Gastroesophageal sphincter (tissue), 4 donors: Measurements from ENCODE around the gene GPR78. TPM values are rescaled to one million over a fixed set of nuclear protein-coding genes. Genes with fewer than 3 reads are reported as not detected.
A peak's percentile ranks its signal among the peaks of the same experiment; 100 is the strongest.

Experiments used
- ATAC-seq: fragments of 150-250 bp; one replicate; pipeline ENCODE4 v1.9.1; 2016; ENCODE audit warnings: mild to moderate bottlenecking, moderate library complexity
- H3K27ac ChIP-seq, 4 donors: fragments of 200-600 bp; sonication (generic) in 3 of 4; 1 replicate in 3 of 4; 2 replicates in 1 of 4; pipeline ENCODE4 v1.5.1; 2016 to 2019
- H3K27me3 ChIP-seq: fragments of 200-600 bp; sonication (generic); one replicate; pipeline ENCODE4 v1.5.1; 2019
- H3K36me3 ChIP-seq, 2 donors: fragments of 200-600 bp; sonication (generic); one replicate each; pipeline ENCODE4 v1.5.1; 2019; ENCODE audit warnings: control low read depth in 1 of 2
- H3K4me1 ChIP-seq, 3 donors: fragments of 200-600 bp; sonication (generic); 1 replicate in 2 of 3; 2 replicates in 1 of 3; pipeline ENCODE4 v1.5.1; 2016 to 2019; ENCODE audit warnings: control low read depth in 2 of 3
- H3K4me3 ChIP-seq, 2 donors: fragments of 200-600 bp; sonication (generic); one replicate each; pipeline ENCODE4 v1.5.1; 2019; ENCODE audit warnings: mild to moderate bottlenecking in 1 of 2, moderate library complexity in 1 of 2
- H3K9me3 ChIP-seq, 3 donors: fragments of 200-600 bp; sonication (generic); one replicate each; pipeline ENCODE4 v1.5.1; 2017 to 2019; ENCODE audit warnings: control low read depth in 2 of 3
- CTCF ChIP-seq, 4 experiments: fragments of 200-600 bp in 2 of 4; fragments of 450-650 bp in 2 of 4; sonication (generic) in 1 of 4; IDR thresholded peaks; one replicate each; pipeline ENCODE4 v1.5.1; 2017 to 2019; ENCODE audit warnings: antibody characterized with exemption in 4 of 4, mild to moderate bottlenecking in 2 of 4, moderate library complexity in 2 of 4
- EP300 ChIP-seq: sonication (generic); formaldehyde crosslinking; IDR thresholded peaks from one replicate; pipeline ENCODE4 v1.6.1; 2017; ENCODE audit warnings: antibody characterized with exemption, mild to moderate bottlenecking
- POLR2A ChIP-seq, 2 donors: fragments of 450-650 bp; IDR thresholded peaks; one replicate each; pipeline ENCODE4 v1.6.1; 2017; ENCODE audit warnings: antibody characterized with exemption in 2 of 2, mild to moderate bottlenecking in 2 of 2, moderate library complexity in 1 of 2
- POLR2AphosphoS5 ChIP-seq: sonication (generic); formaldehyde crosslinking; IDR thresholded peaks from one replicate; pipeline ENCODE4 v1.6.1; 2017; ENCODE audit warnings: antibody characterized with exemption
- WGBS, 2 donors: methylation state at CpG; one replicate each; pipeline ENCODE4 v1.1.5; 2018; ENCODE audit warnings: low coverage in 1 of 2; 5-methylcytosine and 5-hydroxymethylcytosine counted together
- total RNA-seq, 4 donors: library from RNA; depleted of rRNA; stranded (reverse); fragments of >200 nt; gene quantifications; one replicate each; pipeline ENCODE4 v1.1.0, GENCODE V29; 2016

GPR78 gene
- total RNA-seq, 4 donors from 2014 or later: not detected

GRCh38 chr4:8545439-8545765 lies 34.8 kb upstream of the GPR78 start:
- no peak for ATAC-seq
- WGBS, 2 donors: 58 to 74% methylated on average over 5 to 9 of the region's 9 CpGs

GRCh38 chr4:8546766-8547107 lies 33.5 kb upstream of the GPR78 start:
- Histone ChIP-seq H3K27me3 (peaks cover 18% of the 10 kb centered on the region), H3K4me1 (no peaks in the 10 kb centered on the region), H3K36me3 (no peaks in the 10 kb centered on the region), H3K4me3 (no peak overlapping the region), H3K9me3 (no peaks in the 10 kb centered on the region), H3K27ac (no peak overlapping the region)
- WGBS, 2 donors: 48% methylated on average over 2 of the region's 8 CpGs; no CpG with 5 or more reads in 1 of the 2 donors
- no peak for ATAC-seq
- TF ChIP-seq POLR2AphosphoS5: no peak
- no peak for TF ChIP-seq EP300
- TF ChIP-seq POLR2A (IDR thresholded peaks at IDR 0.05): no peak
- TF ChIP-seq CTCF (IDR thresholded peaks at IDR 0.05): no peak

More at GRCh38 chr4:8545439-8545765, 34.8 kb upstream of the GPR78 start:
- Histone ChIP-seq H3K4me3 (no peak overlapping the region), H3K4me1 (no peaks in the 10 kb centered on the region), H3K27ac (no peak overlapping the region), H3K36me3 (no peaks in the 10 kb centered on the region), H3K9me3 (no peaks in the 10 kb centered on the region), H3K27me3 (peaks cover 18% of the 10 kb centered on the region)
- TF ChIP-seq POLR2AphosphoS5 (no peak), POLR2A (IDR thresholded peaks at IDR 0.05) (no peak), CTCF (IDR thresholded peaks at IDR 0.05) (no peak), EP300 (no peak)

DNA sequence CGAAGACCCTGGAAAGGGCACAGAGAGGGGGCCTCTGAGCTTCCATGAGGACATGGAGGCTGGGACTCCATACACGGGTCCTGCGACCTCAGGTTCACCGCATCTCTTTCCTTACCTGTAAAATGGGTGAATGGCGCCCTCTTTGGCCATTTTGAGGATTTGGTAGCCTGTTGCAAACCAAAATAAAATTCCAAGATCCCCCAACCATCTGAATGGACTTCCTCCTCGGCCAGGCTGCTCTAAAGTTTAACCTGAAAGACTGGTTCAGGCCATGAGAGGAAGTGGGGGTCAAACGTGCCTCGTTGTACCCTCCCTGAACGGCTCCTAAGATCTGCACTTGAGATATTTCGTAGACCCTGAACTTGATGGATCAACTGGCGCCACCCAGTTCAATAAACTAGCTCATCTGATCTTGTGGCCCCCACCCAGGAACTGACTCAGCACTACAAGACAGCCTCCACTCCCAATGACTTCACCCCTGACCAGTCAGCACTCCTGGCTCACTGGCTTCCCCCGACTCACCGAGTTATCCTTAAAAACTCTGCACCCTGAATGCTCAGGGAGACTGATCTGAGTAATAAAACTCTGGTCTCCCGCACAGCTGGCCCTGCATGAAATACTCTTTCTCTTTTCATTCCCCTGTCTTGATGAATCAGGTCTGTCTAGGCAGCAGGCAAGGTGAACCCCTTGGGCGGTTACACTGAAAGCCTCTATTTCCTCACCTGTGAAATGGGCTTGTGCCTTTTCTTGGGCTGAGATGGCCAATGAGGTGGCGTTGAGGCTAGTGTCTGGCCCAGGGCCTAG lies 32.9 kb upstream of the GPR78 start:
- ATAC-seq: no peak
- Histone ChIP-seq H3K27ac (no peak overlapping the region), H3K9me3 (no peaks in the 10 kb centered on the region), H3K4me1 (no peaks in the 10 kb centered on the region), H3K27me3 (peaks cover 18% of the 10 kb centered on the region), H3K36me3 (no peaks in the 10 kb centered on the region), H3K4me3 (no peak overlapping the region)
- TF ChIP-seq EP300: no peak
- peak in 2 of 4 experiments; percentile 23 to 33 for TF ChIP-seq CTCF (IDR thresholded peaks at IDR 0.05)
- 43 to 49% methylated on average over 7 to 11 of the region's 16 CpGs for WGBS, 2 donors

DNA sequence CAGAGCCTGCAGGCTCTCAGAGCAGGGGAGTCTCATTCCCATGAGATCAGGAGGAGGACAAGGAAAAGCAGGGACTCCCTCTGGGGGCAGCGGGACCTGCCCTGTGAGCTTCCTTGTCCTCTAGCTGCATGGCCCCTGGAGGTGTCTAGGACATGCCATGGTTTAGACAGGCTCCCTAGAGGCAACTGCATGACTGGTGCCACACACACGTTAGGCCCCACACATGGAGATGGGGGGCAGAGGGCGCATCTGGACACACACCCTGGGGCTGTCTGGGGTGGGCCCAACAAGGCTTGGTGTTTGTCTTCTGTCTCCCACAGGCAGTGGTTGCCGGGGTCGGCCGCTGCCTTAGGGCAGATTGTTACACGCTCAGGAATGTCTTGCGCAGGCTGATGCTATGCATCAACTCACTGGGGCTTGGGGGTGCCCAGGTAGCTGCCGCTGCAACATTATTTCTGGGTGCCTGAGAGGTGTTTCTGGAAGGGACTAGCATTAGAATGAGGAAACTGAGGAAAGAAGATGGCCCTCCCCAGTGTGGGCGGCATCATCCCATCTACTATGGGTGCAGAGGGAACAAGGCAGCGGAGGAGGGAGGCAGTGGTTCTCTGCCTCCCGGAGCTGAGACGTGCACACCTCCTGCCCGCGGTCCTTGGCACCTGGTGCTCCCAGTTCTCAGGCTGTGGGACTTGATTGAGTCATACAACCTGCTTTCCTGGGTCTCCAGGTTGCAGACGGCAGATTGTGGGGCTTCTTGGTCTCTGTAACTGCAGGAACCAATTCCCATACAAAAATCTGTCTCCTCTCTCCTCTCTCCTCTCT lies 32.1 kb upstream of the GPR78 start:
- H3K9me3 ChIP-seq: no peaks in the 10 kb centered on the region

More for the DNA sequence above, 32.1 kb upstream of the GPR78 start:
- H3K27me3 ChIP-seq: peaks cover 18% of the 10 kb centered on the region
- no peak for ATAC-seq
- no peaks in the 10 kb centered on the region for H3K4me1 ChIP-seq
- no peaks in the 10 kb centered on the region for H3K36me3 ChIP-seq
- H3K27ac ChIP-seq: no peak overlapping the region
- TF ChIP-seq POLR2A (IDR thresholded peaks at IDR 0.05) (no peak), EP300 (no peak), CTCF (IDR thresholded peaks at IDR 0.05) (no peak), POLR2AphosphoS5 (no peak)
- 75 to 80% methylated on average over 2 to 4 of the region's 16 CpGs for WGBS, 2 donors
- H3K4me3 ChIP-seq: no peak overlapping the region
